ENCODE results near the gene STX8. TPM values are rescaled to one million over a fixed set of nuclear protein-coding genes. Genes with fewer than 3 reads are reported as not detected.

The STX8 gene
- total and polyA plus RNA-seq, 7 donors = 34.0 to 70.6 (median 50.5) TPM

DNA sequence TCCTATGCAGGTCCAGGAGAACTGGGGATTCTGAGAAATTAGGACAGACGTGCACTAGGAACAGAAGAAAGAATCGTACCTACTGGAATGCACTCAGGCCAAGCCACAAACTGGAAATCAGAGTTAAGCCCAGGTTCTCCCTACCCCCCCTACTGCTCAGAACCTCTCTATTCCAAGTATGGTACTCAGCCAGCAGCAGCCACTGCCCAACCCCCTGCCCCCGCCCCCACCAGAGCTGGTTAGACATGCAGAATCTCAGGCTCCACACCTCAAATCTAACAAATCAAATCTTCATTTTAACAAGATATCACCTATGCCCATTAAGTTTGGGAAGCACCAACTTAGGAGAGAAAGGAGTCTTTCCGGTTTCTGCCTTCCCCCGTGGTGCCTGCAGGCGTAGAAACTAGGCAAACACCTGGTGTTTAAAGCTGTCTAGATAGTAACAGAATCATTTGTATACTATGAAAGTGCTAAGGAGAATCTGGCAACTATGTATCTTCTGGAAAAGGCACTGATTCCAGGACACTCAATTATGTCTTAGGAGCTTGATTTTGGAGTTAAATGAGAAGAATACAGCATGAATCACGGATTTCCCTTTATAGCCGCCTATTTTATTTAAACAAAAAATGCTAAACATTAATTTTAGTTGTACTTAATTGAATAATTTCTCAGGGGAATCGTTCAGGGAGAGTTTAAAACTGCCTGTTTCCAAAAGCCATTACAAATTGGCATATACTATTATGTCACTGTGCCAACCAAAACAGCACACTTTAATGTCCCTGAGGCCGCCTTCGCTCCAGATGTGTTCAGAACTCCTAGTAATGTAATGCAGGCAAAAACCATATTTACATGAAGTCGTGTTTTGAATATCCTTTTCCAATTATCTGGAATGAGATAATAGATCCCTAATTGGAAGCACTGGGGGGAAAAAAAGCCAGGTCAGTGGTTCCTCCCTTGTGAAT is 166.5 kb downstream of the STX8 start:
- ATAC-seq (no peak), DNase-seq (no peak)
- no peaks in the 10 kb centered on the region for H3K36me3 ChIP-seq (ENCODE audit: insufficient read depth in 1 of 2, low read depth in 1 of 2)
- no peaks in the 10 kb centered on the region for H3K27me3 ChIP-seq (ENCODE audit: insufficient read depth in 3 of 3, low read length in 2 of 3)
- no peaks in the 10 kb centered on the region for H3K9me3 ChIP-seq
- 49 to 59% (median 56%) methylated on average over 12 of the region's 12 CpGs for WGBS, 3 donors
- intact Hi-C loops (cut with DNase I) = no loop called here
- TF ChIP-seq, protein P1, sequence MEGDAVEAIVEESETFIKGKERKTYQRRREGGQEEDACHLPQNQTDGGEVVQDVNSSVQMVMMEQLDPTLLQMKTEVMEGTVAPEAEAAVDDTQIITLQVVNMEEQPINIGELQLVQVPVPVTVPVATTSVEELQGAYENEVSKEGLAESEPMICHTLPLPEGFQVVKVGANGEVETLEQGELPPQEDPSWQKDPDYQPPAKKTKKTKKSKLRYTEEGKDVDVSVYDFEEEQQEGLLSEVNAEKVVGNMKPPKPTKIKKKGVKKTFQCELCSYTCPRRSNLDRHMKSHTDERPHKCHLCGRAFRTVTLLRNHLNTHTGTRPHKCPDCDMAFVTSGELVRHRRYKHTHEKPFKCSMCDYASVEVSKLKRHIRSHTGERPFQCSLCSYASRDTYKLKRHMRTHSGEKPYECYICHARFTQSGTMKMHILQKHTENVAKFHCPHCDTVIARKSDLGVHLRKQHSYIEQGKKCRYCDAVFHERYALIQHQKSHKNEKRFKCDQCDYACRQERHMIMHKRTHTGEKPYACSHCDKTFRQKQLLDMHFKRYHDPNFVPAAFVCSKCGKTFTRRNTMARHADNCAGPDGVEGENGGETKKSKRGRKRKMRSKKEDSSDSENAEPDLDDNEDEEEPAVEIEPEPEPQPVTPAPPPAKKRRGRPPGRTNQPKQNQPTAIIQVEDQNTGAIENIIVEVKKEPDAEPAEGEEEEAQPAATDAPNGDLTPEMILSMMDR (IDR thresholded peaks at IDR 0.05) = no peak
- H3K4me1 ChIP-seq = peaks cover 6% of the 10 kb centered on the region
- no peak overlapping the region for H3K4me3 ChIP-seq
- H3K27ac ChIP-seq = no peak overlapping the region

DNA sequence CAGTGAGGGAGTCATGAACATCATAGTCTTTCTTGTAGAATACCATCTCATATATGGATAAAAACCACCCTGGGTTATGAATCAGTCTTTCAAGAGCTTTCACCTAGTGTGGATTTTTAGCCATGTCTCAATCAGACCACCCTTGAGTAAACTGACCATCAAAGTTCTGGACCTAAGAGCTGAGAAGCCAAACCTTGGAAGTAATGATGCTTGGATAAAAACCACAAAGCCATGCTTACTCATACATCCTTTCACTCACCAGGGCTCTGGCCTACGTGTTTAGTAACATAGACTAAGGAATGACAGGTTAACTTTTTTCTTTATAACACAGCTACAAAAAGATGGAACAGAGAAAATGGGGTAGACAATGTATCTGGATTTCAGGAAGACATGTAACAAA is 167.2 kb downstream of the STX8 start:
- Histone ChIP-seq H3K27ac (no peak overlapping the region), H3K4me1 (peaks cover 6% of the 10 kb centered on the region)

GRCh38 chr17:9406046-9406606 is 169.5 kb downstream of the STX8 start:
- H3K27ac ChIP-seq = no peak overlapping the region
- no peaks in the 10 kb centered on the region for H3K36me3 ChIP-seq (ENCODE audit: insufficient read depth in 1 of 2, low read depth in 1 of 2)
- intact Hi-C loops (cut with DNase I) = no loop called here
- no peaks in the 10 kb centered on the region for H3K27me3 ChIP-seq (ENCODE audit: insufficient read depth in 3 of 3, low read length in 2 of 3)
- DNase-seq (no peak), ATAC-seq (no peak)
- TF ChIP-seq, protein P1 (IDR thresholded peaks at IDR 0.05) = no peak
- H3K4me3 ChIP-seq = no peak overlapping the region
- H3K9me3 ChIP-seq = no peaks in the 10 kb centered on the region
- H3K4me1 ChIP-seq = peaks cover 8% of the 10 kb centered on the region
- WGBS, 3 donors = 94 to 99% (median 96%) methylated on average over 2 of the region's 2 CpGs

More for the DNA sequence above, 167.2 kb downstream of the STX8 start:
- H3K4me3 ChIP-seq = no peak overlapping the region
- TF ChIP-seq, protein P1 (IDR thresholded peaks at IDR 0.05) = no peak
- no peaks in the 10 kb centered on the region for H3K9me3 ChIP-seq
- H3K27me3 ChIP-seq (ENCODE audit: insufficient read depth in 3 of 3, low read length in 2 of 3) = no peaks in the 10 kb centered on the region
- DNase-seq (no peak), ATAC-seq (no peak)
- H3K36me3 ChIP-seq (ENCODE audit: insufficient read depth in 1 of 2, low read depth in 1 of 2) = no peaks in the 10 kb centered on the region
- intact Hi-C loops (cut with DNase I) = no loop called here
- WGBS, 3 donors = 87 to 97% (median 90%) methylated on average over 1 of the region's 1 CpG

- DNase-seq (no peak), ATAC-seq (no peak)
- no peaks in the 10 kb centered on the region for H3K36me3 ChIP-seq (ENCODE audit: insufficient read depth in 1 of 2, low read depth in 1 of 2)
- no peak overlapping the region for H3K4me3 ChIP-seq
- intact Hi-C loops (cut with DNase I) = loop anchor here in 1 of 2 donors (5.0 kb wide), 1 partner anchor 119 kb away; no protein-coding TSS in a partner anchor
- WGBS, 3 donors = 90 to 96% (median 95%) methylated on average over 4 of the region's 4 CpGs
- H3K4me1 ChIP-seq = peaks cover 7% of the 10 kb centered on the region
- H3K27me3 ChIP-seq (ENCODE audit: insufficient read depth in 3 of 3, low read length in 2 of 3) = no peaks in the 10 kb centered on the region
- TF ChIP-seq, protein P1 (IDR thresholded peaks at IDR 0.05) = no peak
- no peak overlapping the region for H3K27ac ChIP-seq
- no peaks in the 10 kb centered on the region for H3K9me3 ChIP-seq
Measured at GRCh38 chr17:9403257-9403656, 172.4 kb downstream of the STX8 start.
